Mucosa of rectum (tissue), 2 donors: ENCODE results near the gene SCGB1C1.

Experiments
- H3K27ac ChIP-seq, 2 donors: one replicate each; pipeline ENCODE4 v1.7.0; 2013; ENCODE audit warnings: inconsistent platforms in 2 of 2, low read depth in 2 of 2, low read length in 2 of 2
- H3K27me3 ChIP-seq, 2 donors: one replicate each; pipeline ENCODE4 v1.7.0; 2013; ENCODE audit warnings: low read length in 2 of 2; ENCODE audit not compliant: control insufficient read depth in 2 of 2, insufficient read depth in 2 of 2
- H3K36me3 ChIP-seq, 2 donors: one replicate each; pipeline ENCODE4 v1.7.0; 2013; ENCODE audit warnings: low read length in 2 of 2; ENCODE audit not compliant: control insufficient read depth in 2 of 2, insufficient read depth in 2 of 2
- H3K4me1 ChIP-seq, 2 donors: one replicate each; pipeline ENCODE4 v1.7.0; 2013; ENCODE audit warnings: low read length in 2 of 2, mild to moderate bottlenecking in 1 of 2; ENCODE audit not compliant: control insufficient read depth in 2 of 2, insufficient read depth in 2 of 2
- H3K4me3 ChIP-seq, 2 donors: one replicate each; pipeline ENCODE4 v1.7.0; 2013; ENCODE audit warnings: low read length in 2 of 2
- H3K9ac ChIP-seq, 2 donors: one replicate each; pipeline ENCODE4 v1.7.0; 2013; ENCODE audit warnings: low read length in 2 of 2, low read depth in 1 of 2, mild to moderate bottlenecking in 1 of 2
- H3K9me3 ChIP-seq, 2 donors: one replicate each; pipeline ENCODE4 v1.7.0; 2013; ENCODE audit warnings: low read length in 2 of 2; ENCODE audit not compliant: control insufficient read depth in 2 of 2
- donor health status: healthy.
- donor health status: Normal muscosa, but diverticular disease.

Gene SCGB1C1

GRCh38 chr11:205221-206001 lies 12.5 kb downstream of the SCGB1C1 start:
- peak overlapping the region; percentile 34 to 99 for H3K9ac ChIP-seq
- H3K9me3 ChIP-seq, result no peaks in the 10 kb centered on the region
- peaks cover 23 to 51% of the 10 kb centered on the region in 2 donors for H3K36me3 ChIP-seq
- peaks cover 27 to 28% of the 10 kb centered on the region in 2 donors for H3K4me1 ChIP-seq
- H3K4me3 ChIP-seq, result peak overlapping the region in 1 of 2 donors; percentile 98
- no peak overlapping the region for H3K27ac ChIP-seq
- no peaks in the 10 kb centered on the region for H3K27me3 ChIP-seq

DNA sequence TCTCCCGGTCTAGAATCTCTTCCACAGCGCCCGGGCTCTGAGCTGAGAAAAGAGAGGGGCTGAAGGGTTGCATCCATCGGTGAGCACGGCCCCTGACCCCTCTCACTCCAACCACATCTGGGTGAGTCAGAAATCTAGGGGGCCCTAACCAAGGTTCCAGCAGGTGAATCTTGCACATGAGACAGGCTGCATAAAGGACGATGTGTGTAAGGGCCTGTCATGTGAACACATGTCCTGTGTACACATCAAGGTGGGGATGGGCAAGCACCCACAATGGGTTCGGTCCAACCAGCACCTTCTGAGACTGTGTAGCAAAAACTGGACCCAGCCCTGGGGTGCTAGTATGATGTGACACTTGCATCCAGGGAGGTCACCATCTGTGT lies 13.1 kb downstream of the SCGB1C1 start:
- H3K36me3 ChIP-seq, result peaks cover 25 to 52% of the 10 kb centered on the region in 2 donors
- H3K9ac ChIP-seq, result peak overlapping the region; percentile 99 to 100
- peaks cover 28 to 30% of the 10 kb centered on the region in 2 donors for H3K4me1 ChIP-seq
- H3K27ac ChIP-seq, result peak overlapping the region in 1 of 2 donors; percentile 100
- H3K4me3 ChIP-seq, result peak overlapping the region; percentile 98
- no peaks in the 10 kb centered on the region for H3K27me3 ChIP-seq
- no peaks in the 10 kb centered on the region for H3K9me3 ChIP-seq

DNA sequence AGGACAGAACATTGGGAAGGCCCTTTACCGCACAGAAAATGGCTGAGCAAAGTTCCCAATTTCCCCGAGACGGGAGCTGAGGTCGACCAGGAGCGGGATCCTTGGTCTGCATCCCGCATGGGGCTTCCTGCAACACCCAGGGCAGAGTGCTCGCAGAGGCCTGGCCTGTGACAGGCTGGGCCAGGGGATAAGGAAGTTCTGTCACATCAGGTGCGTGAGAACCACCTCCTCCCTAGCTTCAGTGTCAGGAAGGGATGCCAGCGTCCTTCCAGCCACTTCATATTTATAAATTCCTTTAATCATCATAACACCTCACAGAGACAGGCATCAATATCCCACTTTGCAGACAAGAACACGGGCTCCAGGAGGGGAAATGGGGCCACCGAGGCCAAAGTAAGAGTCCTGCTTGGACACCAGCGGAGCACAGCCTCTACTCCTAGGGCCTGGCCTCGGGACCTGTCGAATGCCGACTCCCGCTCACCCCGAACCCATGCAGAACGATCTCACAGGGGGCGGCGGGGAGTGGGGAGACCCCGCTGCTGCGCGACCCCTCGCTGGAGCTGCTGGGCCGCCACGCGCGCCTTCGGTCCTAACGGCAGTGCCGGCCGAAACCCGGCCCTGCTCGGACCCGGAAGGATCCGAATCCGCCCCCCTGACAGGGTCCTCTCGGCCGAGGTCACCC lies 13.8 kb downstream of the SCGB1C1 start:
- peak overlapping the region; percentile 99 to 100 for H3K9ac ChIP-seq
- H3K4me3 ChIP-seq, result peak overlapping the region; percentile 98
- peak overlapping the region; percentile 100 for H3K27ac ChIP-seq
- no peaks in the 10 kb centered on the region for H3K9me3 ChIP-seq
- no peaks in the 10 kb centered on the region for H3K27me3 ChIP-seq
- H3K36me3 ChIP-seq, result peaks cover 32 to 57% of the 10 kb centered on the region in 2 donors
- peaks cover 28 to 30% of the 10 kb centered on the region in 2 donors for H3K4me1 ChIP-seq

DNA sequence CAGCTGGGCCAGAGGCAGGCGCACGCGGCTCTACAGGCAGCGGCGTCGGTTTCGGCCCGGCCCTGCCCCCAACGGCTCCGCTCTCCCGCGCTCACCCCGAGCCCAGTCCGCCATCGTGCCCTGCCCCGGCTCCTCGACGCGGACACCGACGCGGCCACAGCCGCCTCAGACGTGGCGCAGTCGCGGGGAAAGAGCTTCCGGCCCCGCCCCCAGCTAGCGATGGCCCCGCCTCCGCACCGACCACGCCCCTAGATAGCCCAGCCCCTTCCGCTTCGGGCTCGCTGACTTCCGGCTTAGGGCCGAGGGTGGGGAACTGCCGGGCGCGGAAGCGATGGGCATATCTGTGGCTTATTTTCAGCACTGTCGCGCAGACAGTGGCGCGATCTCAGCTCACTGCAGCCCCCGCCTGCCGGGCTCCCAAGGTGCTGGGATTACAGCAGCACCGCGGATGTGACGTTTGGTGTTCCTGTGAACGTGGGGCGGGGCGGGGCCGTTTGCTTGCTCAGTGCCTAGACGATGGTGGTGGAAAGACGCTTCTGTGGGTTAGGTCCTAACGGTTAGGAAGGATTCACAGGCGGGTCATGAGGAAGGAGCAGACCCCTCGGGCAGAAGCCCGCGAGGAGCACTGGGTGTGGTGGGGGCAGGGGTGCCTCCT lies 14.5 kb downstream of the SCGB1C1 start, which contains the start of the genes BET1L and RIC8A:
TSS of gene BET1L (minus strand) at position 192 of the 655 bp plus-strand sequence. CDS start at position 114, 78 bp downstream.
TSS of gene RIC8A (plus strand) at position 501 of the 655 bp plus-strand sequence. CDS start 1,147 bp downstream, outside the sequence.
- Histone ChIP-seq H3K9me3 (no peaks in the 10 kb centered on the region), H3K4me3 (peak within 1 kb of the TSS; percentile 98 to 99), H3K27me3 (no peaks in the 10 kb centered on the region), H3K36me3 (peaks cover 39 to 64% of the 10 kb centered on the region in 2 donors), H3K9ac (peak within 1 kb of the TSS; percentile 99 to 100), H3K27ac (peak within 1 kb of the TSS; percentile 100), H3K4me1 (peaks cover 28 to 30% of the 10 kb centered on the region in 2 donors)

DNA sequence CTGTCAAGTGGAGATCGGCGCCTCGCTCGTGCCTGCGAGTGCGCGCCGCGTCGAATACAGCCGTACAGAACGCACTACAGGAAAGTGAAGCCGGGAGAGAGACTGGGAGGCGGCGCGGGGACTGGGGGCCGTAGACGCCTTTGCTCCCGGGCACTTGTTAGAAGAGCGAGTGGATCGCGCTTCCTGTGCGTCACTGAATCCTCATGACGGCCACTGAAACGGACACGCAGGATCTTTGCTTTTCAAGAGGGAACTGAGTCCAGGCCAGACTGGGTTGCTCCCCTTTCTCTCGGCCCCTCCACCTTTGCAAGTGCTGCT lies 14.9 kb downstream of the SCGB1C1 start:
- H3K36me3 ChIP-seq, result peaks cover 44 to 65% of the 10 kb centered on the region in 2 donors

DNA sequence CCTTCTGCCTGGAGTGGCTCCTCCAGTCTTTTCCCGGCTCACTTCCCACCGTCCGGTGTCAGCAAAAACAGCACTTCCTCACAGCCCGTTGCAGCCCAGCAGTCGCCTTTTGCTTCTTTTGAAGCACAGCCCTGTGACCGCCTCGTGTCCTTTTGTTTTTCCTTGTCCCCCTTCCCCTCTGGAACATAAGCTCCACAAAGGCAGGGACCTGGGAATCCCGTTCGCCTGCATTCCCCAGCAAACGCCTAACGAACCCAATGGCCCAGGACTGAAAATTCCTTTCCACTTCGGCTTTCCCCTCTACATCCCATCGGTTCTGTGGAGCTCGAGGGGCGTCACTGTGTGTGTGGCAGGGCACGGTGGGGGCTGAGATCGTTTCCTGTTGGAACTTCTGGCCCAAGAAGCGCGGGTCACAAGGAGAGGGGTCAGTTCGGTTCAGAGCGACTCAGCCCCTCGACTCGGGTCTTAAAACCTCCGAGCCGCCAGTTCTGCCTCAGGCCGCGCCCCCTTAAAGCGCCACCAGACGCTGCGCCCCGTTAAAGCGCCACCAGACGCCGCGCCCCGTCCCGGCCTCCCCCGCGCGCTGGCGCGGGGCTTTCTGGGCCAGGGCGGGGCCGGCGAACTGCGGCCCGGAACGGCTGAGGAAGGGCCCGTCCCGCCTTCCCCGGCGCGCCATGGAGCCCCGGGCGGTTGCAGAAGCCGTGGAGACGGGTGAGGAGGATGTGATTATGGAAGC lies 15.5 kb downstream of the SCGB1C1 start:
- Histone ChIP-seq H3K27me3 (no peaks in the 10 kb centered on the region), H3K27ac (peak overlapping the region; percentile 100), H3K9ac (peak overlapping the region; percentile 99 to 100), H3K9me3 (no peaks in the 10 kb centered on the region), H3K4me1 (peaks cover 28 to 30% of the 10 kb centered on the region in 2 donors), H3K36me3 (peaks cover 49 to 65% of the 10 kb centered on the region in 2 donors), H3K4me3 (peak overlapping the region; percentile 98 to 99)

More for the DNA sequence above, 14.9 kb downstream of the SCGB1C1 start:
- peak overlapping the region; percentile 100 for H3K27ac ChIP-seq
- H3K4me1 ChIP-seq, result peaks cover 28 to 30% of the 10 kb centered on the region in 2 donors
- peak overlapping the region; percentile 99 to 100 for H3K9ac ChIP-seq
- H3K27me3 ChIP-seq, result no peaks in the 10 kb centered on the region
- peak overlapping the region; percentile 98 to 99 for H3K4me3 ChIP-seq
- no peaks in the 10 kb centered on the region for H3K9me3 ChIP-seq

- H3K9ac ChIP-seq, result peak overlapping the region; percentile 77 to 99
- H3K4me3 ChIP-seq, result peak overlapping the region; percentile 98 to 99
- H3K27me3 ChIP-seq, result no peaks in the 10 kb centered on the region
- H3K4me1 ChIP-seq, result peaks cover 28 to 29% of the 10 kb centered on the region in 2 donors
- no peaks in the 10 kb centered on the region for H3K9me3 ChIP-seq
- H3K27ac ChIP-seq, result peak overlapping the region; percentile 100
- H3K36me3 ChIP-seq, result peaks cover 47 to 63% of the 10 kb centered on the region in 2 donors
Measured at GRCh38 chr11:208917-209260, 16.0 kb downstream of the SCGB1C1 start.

GRCh38 chr11:209275-210121 lies 16.6 kb downstream of the SCGB1C1 start:
- peaks cover 47 to 63% of the 10 kb centered on the region in 2 donors for H3K36me3 ChIP-seq
- peak overlapping the region; percentile 98 to 99 for H3K4me3 ChIP-seq
- H3K4me1 ChIP-seq, result peaks cover 26 to 28% of the 10 kb centered on the region in 2 donors
- H3K9me3 ChIP-seq, result no peaks in the 10 kb centered on the region
- H3K27ac ChIP-seq, result peak overlapping the region; percentile 100
- H3K27me3 ChIP-seq, result no peaks in the 10 kb centered on the region
- H3K9ac ChIP-seq, result peak overlapping the region; percentile 77 to 99
